Activated CD8-positive, alpha-beta memory T cell treated with anti-CD3 and anti-CD28 coated beads, Interleukin-2, amount 50 U/mL, for 4 hours (primary cell): ENCODE data around the gene TRIM58.
A peak's percentile ranks its signal among the peaks of the same experiment; 100 is the strongest.

Source experiments
- DNase-seq: peaks from one replicate; pipeline ENCODE4 v3.0.0-alpha.2; 2020

Gene TRIM58, protein sequence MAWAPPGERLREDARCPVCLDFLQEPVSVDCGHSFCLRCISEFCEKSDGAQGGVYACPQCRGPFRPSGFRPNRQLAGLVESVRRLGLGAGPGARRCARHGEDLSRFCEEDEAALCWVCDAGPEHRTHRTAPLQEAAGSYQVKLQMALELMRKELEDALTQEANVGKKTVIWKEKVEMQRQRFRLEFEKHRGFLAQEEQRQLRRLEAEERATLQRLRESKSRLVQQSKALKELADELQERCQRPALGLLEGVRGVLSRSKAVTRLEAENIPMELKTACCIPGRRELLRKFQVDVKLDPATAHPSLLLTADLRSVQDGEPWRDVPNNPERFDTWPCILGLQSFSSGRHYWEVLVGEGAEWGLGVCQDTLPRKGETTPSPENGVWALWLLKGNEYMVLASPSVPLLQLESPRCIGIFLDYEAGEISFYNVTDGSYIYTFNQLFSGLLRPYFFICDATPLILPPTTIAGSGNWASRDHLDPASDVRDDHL

DNA sequence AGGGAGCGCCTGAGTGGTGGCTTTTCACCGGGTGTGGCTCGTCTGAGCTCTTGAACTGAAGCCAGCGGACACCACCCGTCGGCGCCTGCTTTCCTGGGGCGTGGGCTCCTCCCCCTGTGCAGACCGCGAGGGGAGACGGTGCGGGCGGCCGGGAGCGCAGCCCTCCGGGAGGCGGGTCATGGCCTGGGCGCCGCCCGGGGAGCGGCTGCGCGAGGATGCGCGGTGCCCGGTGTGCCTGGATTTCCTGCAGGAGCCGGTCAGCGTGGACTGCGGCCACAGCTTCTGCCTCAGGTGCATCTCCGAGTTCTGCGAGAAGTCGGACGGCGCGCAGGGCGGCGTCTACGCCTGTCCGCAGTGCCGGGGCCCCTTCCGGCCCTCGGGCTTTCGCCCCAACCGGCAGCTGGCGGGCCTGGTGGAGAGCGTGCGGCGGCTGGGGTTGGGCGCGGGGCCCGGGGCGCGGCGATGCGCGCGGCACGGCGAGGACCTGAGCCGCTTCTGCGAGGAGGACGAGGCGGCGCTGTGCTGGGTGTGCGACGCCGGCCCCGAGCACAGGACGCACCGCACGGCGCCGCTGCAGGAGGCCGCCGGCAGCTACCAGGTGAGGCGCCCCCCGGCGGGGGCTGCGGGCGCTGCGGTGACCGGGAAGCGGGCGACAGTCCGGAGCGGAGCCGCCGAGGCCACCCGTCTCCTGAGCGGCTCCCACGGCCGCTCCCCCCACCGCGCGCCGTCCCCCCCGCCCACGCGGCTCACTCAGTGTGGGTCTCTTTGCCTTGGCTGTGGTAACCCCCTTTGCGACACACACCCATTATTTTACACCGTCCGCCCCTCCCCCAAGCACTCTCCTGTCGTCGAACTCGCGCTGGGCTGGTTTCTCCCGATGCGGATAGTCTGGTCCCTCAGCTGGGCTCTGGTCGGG is at the start of gene TRIM58:
TRIM58 (plus strand) TSS at position 119 of the 916 bp plus-strand sequence; CDS start at position 179, 60 bp downstream.
- DNase-seq = peak; percentile 18

DNA sequence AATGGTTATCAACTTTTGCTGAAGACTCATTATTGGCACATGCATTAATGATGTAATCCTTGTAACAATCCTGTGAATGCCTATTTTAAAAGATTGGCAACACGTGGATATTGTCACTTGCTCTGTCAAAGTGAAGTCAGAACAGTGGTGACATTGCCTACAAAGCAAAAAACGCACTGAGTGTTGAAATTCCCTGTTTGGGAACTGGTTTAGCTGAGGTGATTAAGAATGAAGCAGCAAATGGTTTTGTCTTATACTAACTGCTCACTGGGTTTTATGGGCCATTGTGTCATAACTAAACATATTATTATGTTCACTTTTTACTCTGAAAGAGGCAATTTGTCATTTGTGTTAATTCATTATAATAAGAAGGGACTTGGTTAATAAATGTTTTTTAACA is 44.4 kb upstream of the TRIM58 start:
- no peak for DNase-seq

DNA sequence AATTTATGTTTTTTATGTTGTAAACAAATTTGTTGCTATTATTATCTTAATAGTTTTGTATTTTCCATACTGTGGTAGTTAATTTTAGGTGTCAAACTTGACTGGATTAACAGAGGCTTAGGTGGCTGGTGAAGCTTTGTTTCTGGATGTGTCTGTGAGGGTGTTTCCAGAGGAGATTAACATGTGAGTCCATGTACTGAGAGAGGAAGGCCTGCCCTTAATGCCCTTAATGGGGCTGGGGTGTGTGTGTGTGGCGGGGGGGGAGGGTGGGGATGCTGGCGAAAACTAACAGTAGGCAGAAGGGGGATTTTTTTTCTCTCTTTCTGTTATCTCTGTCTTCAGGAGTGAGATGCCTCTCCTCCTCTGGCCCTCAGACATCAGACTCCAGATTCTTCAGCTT is 34.9 kb upstream of the TRIM58 start:
- DNase-seq = no peak

DNA sequence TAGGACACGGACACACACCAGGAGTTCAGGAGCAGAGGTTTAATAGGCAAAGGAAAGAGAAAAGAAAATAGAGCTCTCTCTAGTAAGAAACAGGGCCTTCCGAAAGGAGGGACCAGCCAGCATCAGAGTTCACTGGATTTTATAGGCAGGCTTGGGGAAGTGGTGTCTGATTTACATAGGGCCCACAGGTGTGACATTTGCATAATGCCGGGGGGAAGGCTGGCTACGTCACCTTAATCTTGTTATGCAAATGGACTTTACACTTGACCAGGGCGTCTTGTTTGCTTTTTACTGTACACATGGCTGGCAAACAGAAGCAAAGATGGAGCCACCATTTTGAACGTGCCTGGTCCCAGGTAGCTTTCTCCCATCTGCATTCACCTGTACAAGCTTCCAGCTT is 33.0 kb upstream of the TRIM58 start, which contains the start of gene OR14A16:
OR14A16 (minus strand) TSS at position 97 of the 400 bp plus-strand sequence. CDS start 8,390 bp downstream, outside the sequence.
- DNase-seq = no peak

DNA sequence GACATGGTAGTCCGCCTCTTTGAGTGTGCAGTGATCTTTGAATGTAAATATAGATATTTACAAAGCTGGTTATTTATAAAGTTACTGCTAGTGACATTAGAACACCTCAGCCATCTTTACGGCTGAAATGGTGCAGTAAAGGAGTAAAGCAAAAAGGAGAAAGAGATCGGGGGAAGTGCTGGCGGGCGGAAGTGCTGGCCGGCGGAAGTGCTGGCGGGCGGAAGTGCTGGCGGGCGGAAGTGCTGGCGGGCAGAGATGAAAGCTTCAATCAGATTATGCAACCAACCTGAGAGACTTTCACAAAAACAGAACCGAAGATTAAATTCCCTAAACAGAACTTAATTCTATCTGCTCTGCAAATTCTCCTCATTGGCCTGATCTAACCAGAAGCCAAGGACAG is 31.6 kb upstream of the TRIM58 start:
- no peak for DNase-seq

DNA sequence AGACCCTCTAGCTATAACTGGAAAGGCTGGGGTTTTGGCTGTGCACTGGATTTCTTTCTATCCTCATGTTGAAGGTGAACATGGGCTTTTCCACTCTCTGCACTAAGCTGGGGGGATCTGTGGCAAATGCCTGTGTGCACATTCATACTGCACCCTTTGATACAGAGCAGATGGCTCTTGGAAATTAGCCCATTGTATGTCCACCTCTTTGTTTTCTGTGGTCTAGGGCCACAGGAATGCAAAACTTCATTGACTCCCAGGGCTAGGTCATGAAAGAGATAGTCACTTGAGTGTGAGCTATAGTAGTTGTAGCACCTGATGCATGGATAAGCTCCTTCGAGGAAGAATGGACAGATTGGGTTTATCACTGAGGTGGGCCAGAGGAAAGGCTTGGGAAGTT is 27.3 kb upstream of the TRIM58 start:
- no peak for DNase-seq

DNA sequence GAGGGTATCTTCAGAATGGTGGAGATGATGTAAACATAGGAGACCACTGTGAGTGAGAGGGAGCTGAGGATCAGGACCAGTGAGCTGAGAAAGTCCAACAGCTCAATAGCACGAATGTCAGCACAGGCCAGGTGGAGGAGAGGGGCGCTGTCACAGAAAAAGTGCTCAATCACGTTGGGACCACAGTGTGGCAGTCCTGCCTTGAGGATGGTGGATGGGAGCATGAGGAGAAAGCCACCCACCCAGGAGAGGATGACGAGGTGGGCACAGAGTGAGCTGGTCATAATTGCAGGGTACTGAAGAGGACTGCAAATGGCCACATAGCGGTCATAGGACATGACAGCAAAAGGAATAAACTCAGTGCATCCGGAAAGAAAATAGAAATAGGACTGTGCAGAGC is 23.4 kb upstream of the TRIM58 start:
- DNase-seq = no peak

DNA sequence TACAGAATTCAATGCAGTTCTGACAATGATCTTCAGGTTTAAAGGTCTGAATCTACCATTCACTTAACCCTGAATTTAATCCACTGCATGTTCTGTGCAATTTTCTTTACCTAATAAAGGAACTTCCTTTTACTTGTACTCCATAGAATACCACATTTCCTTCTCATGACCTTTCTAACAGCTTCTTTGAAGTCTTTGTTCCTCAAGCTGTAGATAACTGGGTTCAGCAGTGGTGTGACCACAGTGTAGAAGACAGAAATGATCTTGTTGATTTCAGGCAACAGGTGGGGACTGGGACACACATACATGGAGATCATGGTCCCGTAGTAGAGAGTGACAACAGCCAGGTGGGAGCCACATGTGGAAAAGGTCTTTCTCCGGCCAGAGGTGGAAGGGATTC is 16.2 kb upstream of the TRIM58 start:
- DNase-seq = no peak

DNA sequence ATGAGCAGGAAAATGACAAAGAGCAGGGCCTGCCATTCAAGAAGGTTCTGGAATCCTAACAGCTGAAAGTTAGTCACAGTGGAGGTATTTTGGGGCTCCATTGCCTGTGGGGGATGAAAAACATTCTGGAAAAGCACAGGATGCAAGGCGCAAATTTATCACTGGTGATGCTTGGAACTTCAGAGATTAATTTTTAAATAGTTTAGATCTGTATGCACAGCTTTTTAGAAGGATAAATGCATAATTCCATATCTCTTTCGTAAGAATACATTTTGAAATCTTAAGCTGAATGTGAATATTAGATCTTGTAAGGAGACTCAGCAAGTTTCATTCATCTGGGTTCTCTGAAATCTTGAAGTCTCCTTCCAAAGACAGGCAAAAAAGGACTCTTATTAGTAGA is 15.2 kb upstream of the TRIM58 start, which contains the start of gene OR11L1:
OR11L1 (minus strand) TSS at position 101 of the 400 bp plus-strand sequence; CDS start at position 101, 0 bp downstream.
- no peak for DNase-seq

DNA sequence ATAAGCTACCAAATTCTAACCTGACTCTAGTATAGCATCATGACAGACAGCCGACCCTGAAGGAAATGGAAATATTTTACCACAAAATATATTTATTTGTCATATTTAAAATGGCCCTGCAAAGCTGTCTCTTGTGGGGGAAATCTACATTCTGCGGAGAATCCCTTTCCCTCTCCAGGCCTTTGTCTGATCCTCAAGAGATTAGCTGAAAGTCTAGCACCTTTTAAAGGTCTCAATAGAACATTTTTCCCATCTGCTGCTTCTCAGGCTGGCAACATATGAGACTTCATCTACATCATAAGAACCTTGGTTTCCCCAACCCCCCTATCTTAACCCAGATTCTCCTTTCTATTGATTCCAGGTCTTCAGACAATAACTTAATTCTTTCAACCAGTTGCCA is 13.6 kb upstream of the TRIM58 start:
- DNase-seq = no peak

DNA sequence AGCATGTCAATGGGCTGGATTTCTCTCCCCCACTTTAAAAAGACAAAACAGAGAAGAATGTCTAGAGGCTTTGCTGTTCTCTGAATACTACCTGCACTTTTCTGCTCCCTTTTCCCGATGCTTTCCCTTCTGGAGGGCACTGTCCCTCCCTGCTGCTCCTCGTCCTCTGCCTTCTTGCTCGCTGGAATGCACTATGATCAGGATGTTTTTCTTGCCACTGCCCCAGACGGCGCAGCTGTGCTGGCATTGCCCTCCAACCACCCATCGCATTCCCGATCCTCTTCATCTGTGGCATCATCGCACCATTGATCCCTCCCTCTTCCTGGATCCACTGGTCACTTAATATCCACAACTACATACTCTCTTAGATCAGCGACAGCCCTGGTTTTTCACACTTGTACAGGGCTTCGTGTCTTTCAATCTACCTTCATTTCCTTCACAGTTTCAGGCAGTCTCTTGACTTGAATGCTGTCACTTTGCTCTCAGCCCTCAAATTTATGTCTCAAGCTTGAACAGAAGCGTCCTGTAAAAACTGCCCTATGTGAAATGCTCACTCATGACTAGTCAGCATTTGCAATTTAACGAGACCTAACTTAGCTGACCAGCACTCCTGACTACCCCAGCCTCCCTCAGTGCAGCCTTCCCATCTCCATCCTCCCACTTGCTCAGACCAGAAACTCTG is 11.8 kb upstream of the TRIM58 start:
- DNase-seq = no peak

DNA sequence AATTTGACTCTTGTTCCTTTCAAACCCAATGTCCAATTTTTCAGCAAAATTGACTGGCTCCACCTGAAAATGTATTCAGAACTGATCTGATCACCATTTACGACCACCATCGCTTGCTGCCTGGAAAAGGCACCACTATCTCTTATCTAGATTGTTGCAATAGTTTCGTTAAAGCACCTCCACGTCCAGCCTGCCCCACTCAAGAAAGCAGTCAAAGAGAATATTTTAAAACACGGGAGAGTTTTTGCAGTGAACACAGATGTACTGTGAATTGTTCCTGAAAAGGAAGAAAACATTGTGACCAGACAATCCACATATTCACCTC is 11.3 kb upstream of the TRIM58 start:
- no peak for DNase-seq

DNA sequence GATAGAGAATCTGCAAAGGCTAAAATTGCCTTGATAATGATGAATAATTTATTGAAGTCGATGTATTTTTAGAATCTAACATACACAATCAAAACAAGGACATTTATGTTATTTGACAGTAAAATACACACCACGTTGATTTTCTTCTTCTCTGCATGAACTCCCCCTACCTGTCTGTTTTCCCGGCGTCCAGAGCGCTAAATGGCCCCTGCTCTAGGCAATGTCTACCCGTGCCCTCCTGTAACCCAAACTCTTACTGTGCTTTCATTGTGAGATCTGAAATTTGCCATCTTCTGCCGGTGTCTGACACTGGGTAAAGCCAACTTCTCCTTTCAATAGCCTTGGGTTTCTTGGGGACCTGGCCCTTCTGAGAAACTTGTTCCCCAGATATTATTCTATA is 8.6 kb upstream of the TRIM58 start:
- no peak for DNase-seq

DNA sequence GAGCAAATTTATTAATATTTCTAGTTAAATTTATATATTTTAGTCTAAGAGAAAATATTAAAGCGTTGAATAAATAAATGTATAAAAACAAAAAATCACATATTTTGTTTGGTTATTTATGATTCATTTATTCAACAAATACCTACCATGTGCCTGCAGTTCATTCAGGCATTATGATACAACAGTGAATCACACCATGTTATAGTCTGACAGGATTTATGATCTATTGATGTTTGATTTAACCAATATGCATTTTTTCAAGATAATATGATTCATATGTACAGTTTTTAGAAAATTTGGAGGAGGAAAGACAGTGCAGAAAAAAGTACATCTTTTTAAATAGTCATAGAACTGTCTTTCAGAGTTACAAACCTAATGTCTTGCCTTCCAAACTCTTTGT is 7.4 kb upstream of the TRIM58 start:
- DNase-seq = no peak

DNA sequence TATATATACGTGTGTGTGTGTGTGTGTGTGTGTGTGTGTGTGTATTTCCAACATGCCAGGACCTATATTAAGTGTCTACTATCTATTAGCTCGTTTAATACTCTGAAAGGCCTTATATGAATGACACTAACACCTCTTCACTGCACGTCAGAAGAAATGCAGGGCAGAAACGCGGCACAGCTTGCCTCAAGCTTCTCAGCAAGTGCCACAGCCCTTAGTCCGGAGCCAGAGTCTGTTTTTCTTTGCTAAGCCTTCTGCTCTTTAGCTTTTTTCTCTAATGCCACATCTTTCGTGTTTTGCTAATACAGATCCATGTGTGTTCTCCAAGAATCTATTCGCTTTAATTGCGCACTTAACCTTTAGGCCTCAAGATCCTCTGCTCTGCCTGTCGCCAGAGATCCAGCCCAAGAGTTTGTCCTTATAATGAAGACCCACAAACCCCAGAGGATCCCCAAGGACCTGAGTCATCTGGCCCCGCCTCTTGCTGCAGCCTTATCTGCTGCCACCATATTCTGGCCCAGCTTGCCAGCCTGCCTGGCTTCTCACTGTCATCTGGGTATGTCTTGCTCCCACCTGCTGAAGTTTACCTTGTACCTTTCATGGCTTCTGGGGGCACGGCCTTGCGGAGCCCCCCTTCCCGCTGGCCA is 2.0 kb upstream of the TRIM58 start:
- DNase-seq = no peak

DNA sequence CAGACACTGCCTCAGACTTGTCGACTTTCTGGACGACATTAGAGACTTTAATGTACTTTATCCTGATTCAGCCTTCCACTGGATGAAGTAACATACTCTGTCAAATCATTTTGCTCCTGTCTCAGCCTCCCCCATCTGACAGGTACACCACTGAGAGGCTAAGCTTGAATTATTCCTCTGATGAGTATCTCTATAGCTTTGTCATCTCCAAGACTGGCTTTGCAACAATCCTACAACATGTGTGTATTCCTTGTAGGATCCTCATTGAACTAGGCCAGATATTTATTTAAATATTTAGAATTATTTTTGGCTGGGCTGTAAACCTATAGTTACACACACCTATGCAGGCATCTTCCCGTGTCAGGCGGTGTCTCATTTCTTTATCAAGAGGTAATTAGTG is 1.1 kb upstream of the TRIM58 start:
- DNase-seq = no peak

DNA sequence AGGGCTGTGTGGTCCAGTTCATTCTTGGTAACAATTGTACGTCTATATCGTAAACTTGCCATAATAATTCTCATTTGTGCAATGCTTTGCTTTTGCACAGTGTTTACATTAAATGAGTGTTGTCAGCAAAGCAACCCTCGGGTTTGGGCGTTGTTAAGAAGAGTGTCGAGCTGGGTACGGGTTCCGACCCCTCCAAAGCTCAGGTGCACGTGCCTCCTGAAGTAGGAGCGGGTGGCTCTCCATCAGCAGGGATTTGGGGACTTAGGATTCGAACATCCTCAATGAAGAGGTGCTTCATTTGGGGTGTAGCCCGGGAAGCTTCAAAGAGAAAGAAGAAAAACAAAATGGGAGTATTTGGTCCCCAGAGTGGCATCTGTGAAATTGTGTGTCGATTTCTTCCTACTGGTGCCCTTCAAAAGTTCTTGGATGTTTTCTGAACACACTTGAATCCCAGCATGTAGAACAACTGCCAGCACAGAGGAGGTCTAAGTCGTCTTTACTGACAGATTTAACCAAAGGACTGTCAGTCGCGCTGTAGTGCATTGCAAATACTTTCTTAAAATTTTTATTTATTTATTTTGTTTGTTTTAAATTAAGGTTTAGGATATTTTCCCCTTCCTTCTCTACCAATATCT is 1.1 kb downstream of the TRIM58 start:
- no peak for DNase-seq

DNA sequence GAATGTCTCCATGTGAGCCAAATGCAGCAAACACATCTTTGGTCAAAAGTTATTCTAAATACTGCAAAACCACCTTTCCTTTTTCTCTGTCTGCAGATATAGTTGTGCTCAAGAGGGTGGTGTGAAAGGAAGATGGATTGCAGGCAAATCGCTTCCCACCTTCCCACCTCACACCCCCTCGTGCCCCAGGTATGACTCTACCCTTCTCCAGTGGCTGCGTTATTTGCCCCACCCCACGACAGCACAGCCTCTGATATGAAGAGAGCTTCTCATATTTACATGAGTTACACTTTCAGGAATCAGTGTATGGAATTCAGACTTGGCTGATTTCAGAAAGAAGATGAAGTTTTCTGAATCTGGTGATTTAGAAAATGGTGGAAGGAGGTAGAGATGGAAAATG is 5.8 kb downstream of the TRIM58 start:
- DNase-seq = no peak

DNA sequence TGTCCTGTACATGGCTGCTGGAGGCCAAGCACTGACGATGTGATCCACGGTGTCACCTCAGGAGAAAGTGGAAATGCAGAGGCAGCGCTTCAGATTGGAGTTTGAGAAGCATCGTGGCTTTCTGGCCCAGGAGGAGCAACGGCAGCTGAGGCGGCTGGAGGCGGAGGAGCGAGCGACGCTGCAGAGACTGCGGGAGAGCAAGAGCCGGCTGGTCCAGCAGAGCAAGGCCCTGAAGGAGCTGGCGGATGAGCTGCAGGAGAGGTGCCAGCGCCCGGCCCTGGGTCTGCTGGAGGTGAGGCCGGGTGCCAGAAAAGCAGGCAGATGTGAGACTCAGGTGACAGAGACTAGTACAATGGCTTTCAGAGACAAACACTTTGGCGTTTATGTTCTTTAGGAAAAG is 7.7 kb downstream of the TRIM58 start:
- DNase-seq = no peak

DNA sequence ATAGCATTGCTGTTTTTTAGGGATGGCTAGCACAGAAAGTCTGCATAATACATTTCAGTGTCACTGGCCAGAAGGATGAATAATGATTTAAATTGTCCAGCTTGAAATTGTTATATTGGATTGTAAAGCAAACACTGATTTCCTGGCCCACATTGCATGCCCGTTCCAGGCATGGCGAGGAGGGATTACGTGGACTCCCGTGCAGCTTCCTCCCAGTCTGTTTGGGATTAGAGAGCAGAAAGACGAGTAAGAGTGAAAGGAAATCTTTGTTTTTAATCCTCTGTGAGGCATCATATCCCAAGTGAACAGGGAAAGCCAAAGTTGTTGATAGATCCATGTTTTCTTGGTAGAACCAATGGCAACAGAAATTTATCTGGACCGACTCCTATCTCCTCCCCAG is 8.4 kb downstream of the TRIM58 start:
- no peak for DNase-seq

DNA sequence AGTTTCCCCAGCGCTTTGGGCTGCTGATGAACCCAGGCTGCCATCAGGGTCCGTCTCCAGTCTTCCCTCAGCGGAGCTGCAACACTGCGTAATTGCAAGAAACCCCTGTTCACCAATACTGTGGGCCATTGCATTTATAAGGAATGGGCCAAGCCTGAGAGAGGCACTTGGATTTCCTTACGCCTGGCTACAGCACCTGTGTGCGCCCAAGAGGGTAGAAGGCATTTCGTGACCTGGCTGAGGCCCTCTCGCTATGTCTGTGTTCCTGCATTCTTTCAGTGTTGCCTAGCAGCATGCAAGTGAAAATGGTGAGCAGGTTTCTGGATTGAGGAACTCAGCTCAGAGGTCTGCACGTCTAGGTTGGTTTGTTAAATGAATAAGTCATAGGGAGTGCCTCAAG is 26.4 kb downstream of the TRIM58 start:
- no peak for DNase-seq

DNA sequence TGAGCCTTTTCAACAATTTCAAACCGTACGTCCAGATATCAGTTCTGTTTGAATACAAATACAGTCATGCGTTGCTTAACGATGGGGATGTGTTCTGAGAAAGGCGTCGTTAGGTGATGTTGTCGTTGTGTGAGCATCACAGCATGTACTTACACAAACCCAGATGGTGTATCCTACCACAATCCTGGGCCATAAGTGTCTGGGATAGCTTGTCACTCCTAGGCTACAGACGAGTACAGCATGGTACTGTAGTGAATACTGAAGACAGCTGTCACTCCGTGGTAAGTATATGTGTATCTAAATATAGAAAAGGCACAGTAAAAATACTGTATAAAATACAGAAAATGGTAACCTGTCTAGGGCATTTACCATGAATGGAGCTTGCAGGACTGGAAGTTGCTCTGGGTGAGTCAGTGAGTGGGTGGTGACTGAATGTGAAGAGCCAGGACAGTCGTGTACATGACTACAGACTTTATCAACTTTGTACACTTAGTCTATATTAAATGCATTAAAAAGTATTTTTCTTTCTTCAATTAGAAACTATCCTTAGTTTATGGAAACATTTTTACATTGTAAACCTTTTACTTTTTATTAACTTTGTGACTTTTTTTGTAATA is 27.9 kb downstream of the TRIM58 start:
- no peak for DNase-seq
